Stimulated activated CD4-positive, alpha-beta T cell treated with anti-CD3 and anti-CD28 coated beads, Interleukin-4, amount 100 ng/mL, for 4 hours (primary cell): Measurements from ENCODE around the gene CNIH1.
A peak's percentile ranks its signal among the peaks of the same experiment; 100 is the strongest.
"Not testable (repeated sequence)": the region's sequence is repeated elsewhere in the genome, so short reads cannot be mapped to it uniquely, and the experiment has no call there.

Experiments used
- DNase-seq, 2 experiments: peaks; one replicate each; pipeline ENCODE4 v3.0.0-alpha.2; 2020

CNIH1 gene

DNA sequence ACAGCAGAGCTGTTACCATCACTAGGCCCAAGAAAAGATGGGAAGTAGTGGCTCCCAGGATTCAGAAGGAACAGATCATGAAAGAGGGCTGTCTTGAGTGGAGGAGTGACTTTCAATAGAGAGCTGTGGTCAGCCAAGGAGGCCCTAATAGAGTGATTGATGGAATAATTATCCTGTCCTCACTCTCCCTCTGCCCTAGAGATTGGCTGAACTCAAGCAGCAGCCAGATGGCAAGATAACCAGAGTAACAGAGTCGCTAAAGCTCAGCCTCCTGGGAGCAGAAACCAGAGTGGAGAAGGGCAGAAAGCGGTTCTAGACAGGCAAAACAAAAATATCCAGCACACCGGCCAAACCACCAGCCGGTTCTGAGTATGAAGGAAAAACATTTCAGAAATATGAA is 24.5 kb upstream of the CNIH1 start:
- DNase-seq: no peak

DNA sequence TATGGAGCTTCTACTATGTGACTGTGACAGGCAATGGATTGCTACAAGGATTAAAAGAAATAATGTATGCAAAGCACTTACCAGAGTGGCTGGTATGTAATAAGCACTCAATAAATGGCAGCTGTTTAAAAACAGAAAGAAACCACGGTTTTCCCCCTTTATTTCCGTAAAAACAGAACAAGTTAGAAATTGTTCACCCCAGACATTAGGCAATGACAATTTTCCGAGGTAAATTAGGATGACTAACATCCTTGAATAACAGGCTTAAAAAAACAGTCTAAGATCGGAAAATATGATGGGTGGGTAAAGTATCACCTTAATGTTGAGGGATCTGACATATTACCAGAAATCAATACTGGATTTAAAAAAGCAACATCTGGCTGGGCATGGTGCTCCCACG is 20.9 kb upstream of the CNIH1 start:
- DNase-seq: no peak

DNA sequence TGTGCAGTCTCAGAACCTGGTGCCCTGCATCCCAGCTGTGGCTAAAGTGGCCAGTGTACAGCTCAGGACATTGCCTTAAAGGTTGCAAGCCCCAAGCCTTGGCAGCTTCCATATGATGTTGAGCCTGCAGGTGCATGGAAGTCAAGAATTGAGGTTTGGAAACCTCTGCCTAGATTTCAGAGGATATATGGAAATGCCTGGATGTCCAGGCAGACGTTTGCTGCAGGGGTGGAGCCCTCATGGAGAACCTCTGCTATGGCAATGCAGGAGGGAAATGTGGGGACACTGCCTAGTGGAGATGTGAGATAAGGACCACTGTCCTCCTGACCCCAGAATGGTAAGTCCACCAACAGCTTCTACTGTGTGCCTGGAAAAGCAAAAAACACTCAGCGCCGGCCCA is 17.9 kb upstream of the CNIH1 start:
- DNase-seq: no peak

DNA sequence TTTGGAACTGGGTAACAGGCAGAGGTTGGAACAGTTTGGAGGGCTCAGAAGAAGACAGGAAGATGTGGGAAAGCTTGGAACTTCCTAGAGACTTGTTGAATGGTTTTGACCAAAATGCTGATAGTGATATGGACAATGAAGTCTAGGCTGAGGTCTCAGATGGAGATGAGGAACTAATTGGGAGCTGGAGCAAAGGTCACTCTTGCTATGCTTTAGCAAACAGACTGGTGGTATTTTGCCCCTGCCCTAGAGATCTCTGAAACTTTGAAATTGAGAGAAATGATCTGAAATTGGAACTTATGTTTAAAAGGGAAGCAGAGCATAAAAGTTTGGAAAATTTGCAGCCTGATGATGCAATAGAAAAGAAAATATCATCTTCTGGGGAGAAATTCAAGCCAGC is 17.4 kb upstream of the CNIH1 start:
- DNase-seq: not testable (repeated sequence)

DNA sequence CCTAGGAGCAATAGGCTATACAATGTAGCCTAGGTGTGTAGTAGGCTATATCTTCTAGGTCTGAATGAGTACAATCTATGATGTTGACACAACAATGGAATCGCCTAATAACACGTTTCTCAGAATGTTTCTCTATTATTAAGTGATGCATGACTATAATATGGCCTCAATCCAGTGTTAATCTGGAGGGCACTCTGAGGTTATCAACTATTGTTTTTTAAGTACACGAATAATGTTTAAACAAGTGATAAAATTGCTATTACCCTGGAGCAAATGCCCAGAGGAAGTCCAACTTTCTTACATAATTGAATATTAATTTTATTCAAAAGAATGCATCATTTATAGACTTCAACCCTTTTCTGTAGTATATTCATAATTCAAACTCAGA is 16.4 kb upstream of the CNIH1 start:
- DNase-seq: no peak

DNA sequence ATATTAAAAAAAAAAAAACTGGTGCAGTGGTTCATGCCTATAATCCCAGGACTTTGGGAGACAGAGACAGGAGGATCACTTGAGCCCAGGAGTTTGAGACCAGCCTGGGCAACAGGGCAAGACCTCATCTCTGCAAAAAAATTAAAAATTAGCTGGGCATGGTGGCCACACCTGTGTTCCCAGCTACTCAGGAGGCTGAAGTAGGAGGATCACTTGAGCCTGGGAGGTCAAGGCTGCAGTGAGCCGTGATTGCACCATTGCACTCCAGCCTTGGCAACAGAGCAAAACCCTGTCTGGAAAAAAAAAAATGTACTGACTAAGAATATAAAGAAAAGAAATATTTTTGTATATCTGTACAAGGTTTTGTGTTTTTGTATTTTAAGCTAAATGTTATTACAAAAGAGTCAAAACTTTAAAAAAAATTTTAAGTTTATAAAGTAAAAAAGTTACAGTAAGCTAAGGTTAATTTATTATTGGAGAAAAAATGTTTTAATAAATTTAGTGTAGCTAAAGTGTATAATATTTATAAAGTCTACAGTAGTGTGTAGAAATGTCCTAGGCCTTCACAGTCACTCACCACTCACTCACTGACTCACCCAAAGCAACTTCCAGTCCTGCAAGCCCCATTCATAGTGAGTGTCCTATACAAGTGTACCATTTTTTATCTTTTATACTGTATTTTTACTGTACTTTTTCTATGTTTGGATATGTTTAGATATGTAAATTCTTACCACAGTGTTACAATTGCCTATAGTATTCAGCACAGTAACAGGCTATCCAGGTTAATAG is 15.8 kb upstream of the CNIH1 start:
- DNase-seq: not testable (repeated sequence)

DNA sequence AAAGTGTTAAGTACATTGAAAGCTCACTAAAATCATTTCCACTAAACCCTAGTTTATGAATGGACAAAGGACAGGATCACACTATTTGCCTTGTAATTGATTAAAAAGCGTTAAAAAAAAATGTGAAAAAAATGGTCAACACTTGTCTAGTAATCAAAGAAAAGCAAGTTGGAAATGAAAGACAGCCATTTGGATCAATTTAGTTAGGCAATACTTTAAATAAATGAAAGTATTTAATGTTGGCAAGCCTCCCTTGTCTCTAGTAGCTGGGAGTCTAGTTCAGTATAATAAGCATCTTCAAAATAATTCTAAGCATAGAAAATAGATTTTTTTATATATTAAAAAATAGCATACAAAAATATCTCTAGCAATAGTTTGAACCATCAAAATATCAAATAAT is 14.2 kb upstream of the CNIH1 start:
- DNase-seq: no peak

DNA sequence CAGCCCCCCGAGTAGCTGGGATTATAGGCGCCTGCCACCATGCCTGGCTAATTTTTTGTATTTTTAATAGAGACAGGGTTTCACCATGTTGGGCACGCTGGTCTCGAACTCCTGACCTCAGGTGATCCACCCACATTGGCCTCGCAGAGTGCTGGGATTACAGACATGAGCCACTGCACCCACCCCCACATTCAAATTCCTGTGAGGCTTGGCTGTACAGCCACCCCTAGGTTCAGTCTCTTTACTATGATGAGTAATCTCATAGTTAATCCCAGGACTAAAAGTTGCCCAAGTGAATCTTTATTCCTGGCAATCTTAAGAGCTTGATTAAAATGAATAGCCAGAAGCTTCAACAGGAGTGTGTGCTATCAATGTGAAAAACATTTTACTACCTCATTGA is 12.8 kb upstream of the CNIH1 start:
- DNase-seq: not testable (repeated sequence)

DNA sequence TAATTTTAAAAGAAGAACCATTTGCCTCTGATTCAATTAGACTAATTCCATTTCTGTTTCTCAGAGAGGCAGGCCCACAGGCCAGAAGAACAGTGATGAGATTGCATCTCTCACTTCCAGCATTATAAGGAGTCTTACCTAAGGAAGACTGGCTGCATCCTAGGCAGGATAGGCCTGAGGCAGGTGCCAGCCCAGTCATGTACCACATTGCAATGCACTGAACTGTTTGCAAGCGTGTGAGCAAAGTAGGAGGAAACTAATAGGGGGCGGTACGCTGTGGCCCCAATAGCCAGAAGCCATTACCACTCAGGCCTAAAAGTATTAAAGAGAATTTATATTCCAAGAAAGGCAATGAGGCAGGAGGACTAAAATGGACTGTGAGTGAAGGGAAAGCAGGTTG is 12.1 kb upstream of the CNIH1 start:
- no peak for DNase-seq

DNA sequence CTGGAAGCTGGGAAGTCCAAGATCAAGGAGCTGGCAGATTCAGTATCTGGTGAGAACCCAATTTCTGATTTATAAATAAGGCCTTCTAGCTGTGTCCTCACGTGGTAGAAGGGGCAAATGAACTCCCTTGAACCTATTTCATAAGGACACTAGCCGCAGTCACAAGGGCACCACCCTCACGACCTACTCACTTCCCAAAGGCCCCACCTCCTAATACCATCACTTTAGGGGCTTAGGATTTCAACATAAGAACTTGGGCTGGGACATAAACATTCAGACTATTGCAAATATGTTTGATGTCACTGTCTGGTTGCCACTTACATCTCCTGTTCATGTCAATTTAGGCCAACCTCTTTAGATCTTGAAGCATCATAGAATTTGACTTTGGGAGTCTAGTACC is 10.8 kb upstream of the CNIH1 start:
- DNase-seq: no peak

DNA sequence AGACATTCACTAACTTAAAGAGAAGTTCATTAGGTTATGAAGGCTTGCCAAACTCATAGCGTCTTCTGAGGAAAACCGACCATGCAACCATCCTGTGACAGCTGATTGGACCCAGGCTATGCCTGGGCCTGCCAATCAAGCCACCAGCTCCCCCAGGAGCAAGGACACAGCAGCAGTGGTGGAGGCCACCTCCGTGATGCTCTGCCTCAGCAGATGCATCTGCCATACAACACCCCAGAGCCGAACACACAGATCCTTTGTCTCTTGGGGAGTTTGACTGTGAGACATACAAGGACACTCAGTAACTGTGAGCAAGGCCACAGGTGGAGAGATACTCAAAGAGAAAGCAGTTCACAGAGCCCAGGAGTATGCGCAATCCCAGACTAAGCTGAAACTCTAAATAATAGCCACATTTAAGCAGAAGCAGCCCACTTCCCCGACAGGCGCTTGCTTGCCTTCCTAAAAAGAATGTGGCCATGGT is 10.0 kb upstream of the CNIH1 start:
- DNase-seq: no peak

DNA sequence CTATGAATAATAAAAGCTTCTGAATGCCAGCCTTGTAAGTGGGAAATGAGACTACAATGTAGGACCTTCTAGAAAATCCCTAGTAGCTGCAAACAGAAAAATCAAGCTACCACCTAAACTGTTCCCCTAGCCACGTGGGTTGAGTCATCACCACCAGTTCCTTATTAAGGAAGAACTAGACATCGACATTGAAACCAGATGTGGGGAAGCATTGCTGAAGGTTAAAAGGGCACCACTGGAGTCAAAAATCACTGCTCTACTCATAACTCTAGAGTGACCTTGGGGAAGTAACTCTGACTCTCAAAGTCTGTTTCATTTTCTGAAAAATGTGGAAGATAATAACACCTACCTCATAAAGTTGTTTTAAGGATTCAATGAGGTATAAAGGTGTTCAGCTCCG is 9.4 kb upstream of the CNIH1 start:
- DNase-seq: no peak

DNA sequence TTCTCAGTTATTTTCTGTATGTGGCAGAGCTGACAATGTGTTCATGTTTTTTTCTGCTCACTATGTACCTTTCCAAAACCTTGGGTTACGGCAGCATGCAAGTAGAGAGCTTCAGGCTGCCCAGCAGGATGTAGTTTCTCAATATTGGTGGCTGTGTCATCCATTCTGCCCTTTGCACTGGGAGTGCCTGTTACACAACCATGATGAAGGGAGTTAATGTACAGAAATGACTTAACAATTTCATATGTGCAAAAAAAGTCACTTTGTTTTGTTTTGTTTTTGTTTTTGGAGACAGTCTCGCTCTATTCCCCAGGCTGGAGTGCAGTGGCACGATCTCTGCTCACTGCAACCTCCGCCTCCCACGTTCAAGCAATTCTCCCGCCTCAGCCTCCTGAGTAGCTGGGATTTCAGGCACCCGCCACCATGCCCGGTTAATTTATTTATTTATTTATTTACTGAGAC is 6.1 kb upstream of the CNIH1 start:
- DNase-seq: no peak

DNA sequence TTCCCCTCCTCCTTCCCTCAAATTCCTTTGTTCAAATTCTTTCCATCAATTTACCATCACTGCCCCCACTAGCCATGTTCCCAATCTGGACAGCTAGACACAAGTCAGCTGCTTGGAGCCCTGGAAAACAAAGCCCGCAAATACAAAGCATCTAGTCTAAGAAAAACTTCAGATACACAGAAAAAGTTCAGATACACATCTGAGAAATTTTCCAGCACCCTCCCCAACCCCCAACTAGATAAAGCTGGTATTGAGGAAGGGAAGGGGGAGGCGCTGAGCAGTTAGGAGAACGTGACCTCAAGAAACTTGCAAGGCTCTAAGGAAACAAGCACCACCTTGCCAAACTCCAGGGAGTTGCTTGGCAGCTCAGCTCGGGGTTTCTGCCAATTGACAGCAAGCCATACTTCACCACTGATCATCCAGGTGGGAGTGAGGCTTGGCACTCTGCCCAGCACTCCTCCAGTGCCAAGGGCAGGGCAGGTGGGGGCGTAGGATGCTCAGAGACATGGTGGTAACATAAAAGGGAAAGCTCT is 5.1 kb upstream of the CNIH1 start:
- DNase-seq: no peak

DNA sequence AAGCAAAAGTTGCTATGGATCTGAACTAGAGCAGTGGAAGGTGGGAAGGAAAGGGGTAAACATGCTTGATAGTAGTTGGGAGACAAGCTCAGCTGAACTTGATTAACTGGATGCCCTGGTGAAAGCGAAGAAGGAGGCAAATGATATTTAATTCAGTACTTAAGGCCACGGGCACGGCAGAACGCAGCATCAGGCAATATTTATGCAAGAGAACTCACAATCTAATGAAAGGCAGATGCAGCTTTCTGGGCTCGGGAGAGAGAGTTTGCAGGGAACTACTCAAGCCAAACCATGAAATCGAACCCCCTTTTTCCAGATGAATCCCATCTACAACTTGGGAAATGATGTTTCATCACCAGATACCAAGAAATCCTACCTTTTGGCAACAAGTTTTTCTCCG is 3.5 kb upstream of the CNIH1 start:
- DNase-seq: no peak

DNA sequence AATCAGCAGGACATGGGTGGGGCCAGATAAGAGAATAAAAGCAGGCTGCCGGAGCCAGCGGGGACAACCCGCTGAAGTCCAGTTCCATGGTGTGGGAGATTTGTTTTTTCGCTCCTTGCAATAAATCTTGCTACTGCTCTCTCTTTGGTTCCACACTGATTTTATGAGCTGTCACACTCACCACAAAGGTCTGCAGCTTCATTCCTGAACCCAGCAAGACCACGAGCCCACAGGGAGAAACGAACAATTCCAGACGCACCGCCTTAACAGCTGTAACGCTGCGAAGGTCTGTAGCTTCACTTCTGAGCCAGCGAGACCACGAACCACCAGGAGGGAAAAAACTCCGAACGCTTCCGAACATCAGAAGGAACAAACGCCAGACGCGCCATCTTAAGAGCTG is 2.8 kb upstream of the CNIH1 start:
- no peak for DNase-seq

DNA sequence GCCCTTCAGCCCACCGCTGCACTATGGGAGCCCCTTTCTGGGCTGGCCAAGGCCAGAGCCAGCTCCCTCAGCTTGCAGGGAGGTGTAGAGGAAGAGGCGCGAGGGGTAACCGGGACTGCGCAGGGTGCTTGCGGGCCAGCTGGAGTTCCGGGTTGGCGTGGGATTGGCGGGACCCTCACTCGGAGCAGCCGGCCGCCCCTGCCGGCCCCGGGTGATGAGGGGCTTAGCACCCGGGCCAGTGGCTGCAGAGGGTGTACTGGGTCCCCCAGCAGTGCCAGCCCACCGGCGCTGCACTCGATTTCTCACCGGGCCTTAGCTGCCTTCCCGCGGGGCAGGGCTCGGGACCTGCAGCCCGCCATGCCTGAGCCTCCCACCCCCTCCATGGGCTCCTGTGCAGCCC is 1.8 kb upstream of the CNIH1 start:
- DNase-seq: not testable (repeated sequence)

DNA sequence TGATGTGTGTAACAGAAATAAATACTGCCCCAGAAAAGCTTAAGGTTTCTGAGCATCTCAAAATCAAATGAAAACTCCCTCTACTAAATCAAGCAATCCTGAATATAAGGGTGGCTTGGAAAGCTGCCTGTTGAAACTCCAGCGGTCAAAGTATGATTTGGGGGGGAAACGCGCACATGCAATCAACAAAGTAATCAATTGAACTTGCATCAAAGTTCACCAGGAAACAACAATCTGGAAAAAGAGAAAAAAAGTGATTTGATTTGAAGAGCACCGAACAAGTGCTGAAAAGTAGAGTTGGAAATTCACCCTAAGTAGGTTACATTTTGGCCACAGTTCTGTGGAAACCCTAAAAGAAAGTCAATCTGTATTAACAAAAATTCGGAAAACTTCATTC is 700 bp downstream of the CNIH1 start:
- DNase-seq: no peak

DNA sequence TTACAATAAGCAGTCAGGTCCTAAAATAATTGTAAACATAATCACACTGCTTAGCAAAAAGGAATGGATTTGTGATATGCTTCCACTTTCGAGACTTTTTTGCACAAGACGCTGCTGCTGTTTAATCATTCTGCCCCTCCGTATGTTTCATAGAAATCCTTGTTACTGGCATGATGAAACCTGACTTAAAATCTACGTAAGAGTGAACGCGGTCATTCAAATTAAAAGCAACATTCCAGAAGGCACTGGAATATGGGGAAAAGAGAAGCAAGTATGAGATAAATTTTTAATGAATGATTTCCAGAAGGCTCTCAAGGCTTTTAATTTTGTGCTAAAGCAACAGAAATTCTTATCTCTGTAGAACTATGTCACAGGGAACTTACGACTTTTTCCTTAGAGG is 1.1 kb downstream of the CNIH1 start:
- no peak for DNase-seq

DNA sequence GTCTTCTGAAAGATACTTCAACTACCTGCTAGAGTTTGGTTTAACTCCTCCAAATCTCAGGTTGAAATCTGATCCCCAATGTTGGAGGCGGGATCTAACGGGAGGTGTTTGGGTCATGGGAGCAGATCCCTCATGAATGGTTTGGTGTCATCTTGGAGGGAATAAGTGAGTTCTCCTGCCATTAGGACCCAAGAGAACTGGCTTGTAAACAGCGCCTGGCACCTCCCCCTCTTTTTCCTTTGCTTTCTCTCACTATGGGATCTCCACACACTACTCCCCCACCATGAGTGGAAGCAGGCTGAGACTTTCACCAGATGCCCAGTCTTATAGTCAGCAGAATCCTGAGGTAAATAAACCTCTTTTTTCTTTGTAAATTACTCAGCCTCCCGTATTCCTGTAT is 2.5 kb downstream of the CNIH1 start:
- no peak for DNase-seq

DNA sequence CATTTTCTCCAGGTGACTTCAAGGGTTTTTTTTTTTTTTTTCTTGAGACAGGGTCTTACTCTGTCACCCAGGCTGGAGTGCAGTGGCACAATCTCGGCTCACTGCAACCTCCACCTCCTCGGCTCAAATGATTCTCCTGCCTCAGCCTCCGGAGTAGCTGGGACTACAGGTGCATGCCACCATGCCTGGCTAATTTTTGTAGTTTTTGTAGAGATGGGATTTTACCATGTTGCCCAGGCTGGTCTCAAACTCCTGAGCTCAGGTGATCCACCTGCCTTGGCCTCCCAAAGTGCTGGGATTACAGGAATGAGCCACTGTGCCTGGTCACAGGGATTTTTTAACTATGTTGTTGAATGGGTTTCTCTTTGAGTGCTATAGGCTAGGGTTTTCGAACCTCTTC is 3.2 kb downstream of the CNIH1 start:
- not testable (repeated sequence) for DNase-seq

DNA sequence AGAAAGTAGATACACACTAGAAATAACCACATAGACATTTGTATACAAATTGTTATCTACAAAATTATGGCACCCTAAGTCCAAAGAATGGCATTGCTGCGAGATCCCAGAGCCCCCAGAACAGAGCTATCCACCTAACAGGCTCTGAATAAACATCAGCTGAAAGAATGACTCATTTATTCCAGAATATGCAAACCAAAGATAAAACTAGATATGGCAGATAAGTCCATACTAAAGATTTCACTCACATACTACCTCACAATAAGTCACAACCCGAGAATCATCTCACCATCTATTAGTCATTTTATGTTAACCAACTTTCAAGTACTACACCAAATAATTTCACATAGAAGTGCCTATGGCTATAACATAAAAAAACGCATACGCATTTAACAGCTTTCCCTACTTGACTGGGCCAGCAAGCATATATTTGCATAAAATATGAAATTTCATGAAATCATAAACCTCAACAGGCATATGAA is 5.6 kb downstream of the CNIH1 start:
- peak in 1 of 2 experiments; percentile 4 for DNase-seq

DNA sequence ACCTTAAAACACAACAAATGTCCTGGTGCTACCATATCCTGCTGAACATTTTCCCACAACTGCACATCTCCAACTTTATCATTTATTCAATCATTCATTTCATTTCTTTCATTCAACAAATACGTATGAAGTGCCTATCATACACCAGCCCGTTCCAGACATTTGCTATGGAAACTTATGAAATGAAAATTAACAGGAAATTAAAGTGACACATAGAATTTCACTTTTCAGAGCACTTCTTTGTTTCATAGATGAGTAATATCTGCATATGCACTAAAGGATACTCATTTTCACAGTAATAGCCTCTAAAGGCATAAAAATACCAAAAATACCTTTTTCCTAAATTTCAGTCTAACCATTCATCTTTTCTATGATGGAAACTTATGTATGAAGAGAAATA is 12.6 kb downstream of the CNIH1 start:
- DNase-seq: no peak

DNA sequence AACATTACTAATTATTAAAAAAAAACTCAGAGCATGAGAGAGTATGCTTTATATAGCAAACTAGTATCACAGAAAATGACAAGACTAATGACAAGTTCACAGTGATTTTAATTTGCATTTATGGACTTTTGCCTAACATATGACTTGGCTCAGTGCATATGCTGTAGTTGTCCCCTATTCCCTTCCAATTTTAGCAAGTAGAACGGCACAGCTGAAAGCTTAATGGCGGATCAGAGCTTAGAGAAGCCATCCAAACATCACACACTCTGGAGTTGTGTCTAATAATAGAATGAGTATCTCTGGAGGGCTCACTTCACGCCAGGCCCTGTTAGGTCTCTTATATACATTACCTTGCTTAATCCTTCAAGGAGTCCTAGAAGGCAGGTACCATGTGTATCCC is 13.3 kb downstream of the CNIH1 start:
- DNase-seq: no peak
